SK-N-SH treated with all-trans-retinoic acid at 6 μM for 48 hours (cell line): ENCODE data around the gene TMEM174.

Source experiments
- ATAC-seq: fragments of 200-7000 bp; cut with Tn5 transposase; 3 replicates; pipeline ENCODE4 v1.9.1; 2020; ENCODE audit warnings: mild to moderate bottlenecking, moderate library complexity
- ARNTL ChIP-seq: fragments of 450-650 bp; formaldehyde crosslinking; IDR thresholded peaks from 2 replicates; pipeline ENCODE4 v1.5.0; 2020; ENCODE audit warnings: low read depth, mild to moderate bottlenecking, moderate library complexity, borderline replicate concordance
- BACH2 ChIP-seq: fragments of 250-450 bp; sonication (Bioruptor Pico); IDR thresholded peaks from 2 replicates; pipeline ENCODE4 v1.9.0; 2021; ENCODE audit warnings: mild to moderate bottlenecking, borderline replicate concordance
- CSDC2 ChIP-seq: fragments of 250-450 bp; sonication (Bioruptor Pico); IDR thresholded peaks from 2 replicates; pipeline ENCODE4 v1.5.0; 2020; ENCODE audit warnings: mild to moderate bottlenecking, moderate library complexity
- CSRNP3 ChIP-seq: fragments of 250-450 bp; sonication (Bioruptor Pico); IDR thresholded peaks from 2 replicates; pipeline ENCODE4 v1.5.1; 2021; ENCODE audit warnings: mild to moderate bottlenecking, moderate library complexity
- ESRRG ChIP-seq: fragments of 250-450 bp; sonication (Bioruptor Pico); IDR thresholded peaks from 2 replicates; pipeline ENCODE4 v1.6.1; 2021; ENCODE audit warnings: mild to moderate bottlenecking
- GLIS3 ChIP-seq: fragments of 250-450 bp; sonication (Bioruptor Pico); IDR thresholded peaks from 2 replicates; pipeline ENCODE4 v1.5.0; 2020; ENCODE audit warnings: mild to moderate bottlenecking, moderate library complexity
- ISL1 ChIP-seq: fragments of 250-450 bp; sonication (Bioruptor Pico); IDR thresholded peaks from 2 replicates; pipeline ENCODE4 v2.1.2; 2022; ENCODE audit warnings: mild to moderate bottlenecking, moderate library complexity
- OSR1 ChIP-seq: fragments of 250-450 bp; sonication (Bioruptor Pico); IDR thresholded peaks from 2 replicates; pipeline ENCODE4 v1.8.0; 2022; ENCODE audit warnings: moderate library complexity, mild to moderate bottlenecking, inconsistent platforms
- PATZ1 ChIP-seq: fragments of 250-450 bp; sonication (Bioruptor Pico); IDR thresholded peaks from 2 replicates; pipeline ENCODE4 v1.8.0; 2020; ENCODE audit warnings: mild to moderate bottlenecking, moderate library complexity, borderline replicate concordance
- RARB ChIP-seq: fragments of 250-450 bp; sonication (Bioruptor Pico); IDR thresholded peaks from 2 replicates; pipeline ENCODE4 v1.8.0; 2021; ENCODE audit warnings: mild to moderate bottlenecking, moderate library complexity
- TCF4 ChIP-seq: fragments of 250-450 bp; sonication (Bioruptor Pico); IDR thresholded peaks from 2 replicates; pipeline ENCODE4 v1.8.0; 2021; ENCODE audit warnings: mild to moderate bottlenecking, moderate library complexity, borderline replicate concordance
- TOX ChIP-seq: fragments of 250-450 bp; sonication (Bioruptor Pico); IDR thresholded peaks from 2 replicates; pipeline ENCODE4 v1.8.0; 2021; ENCODE audit warnings: mild to moderate bottlenecking, moderate library complexity, borderline replicate concordance
- TSHZ2 ChIP-seq: fragments of 250-450 bp; sonication (Bioruptor Pico); IDR thresholded peaks from 2 replicates; pipeline ENCODE4 v1.5.0; 2020; ENCODE audit warnings: mild to moderate bottlenecking, moderate library complexity
- ZC3H10 ChIP-seq: fragments of 250-450 bp; sonication (Bioruptor Pico); IDR thresholded peaks from 2 replicates; pipeline ENCODE4 v1.5.1; 2021; ENCODE audit warnings: mild to moderate bottlenecking, moderate library complexity
- ZFP3 ChIP-seq: fragments of 250-450 bp; sonication (Bioruptor Pico); IDR thresholded peaks from 2 replicates; pipeline ENCODE4 v1.5.0; 2020; ENCODE audit warnings: mild to moderate bottlenecking, moderate library complexity
- ZNF565 ChIP-seq: fragments of 450-650 bp; formaldehyde crosslinking; conservative IDR thresholded peaks from 2 replicates; pipeline ENCODE4 v1.5.0; 2020; ENCODE audit warnings: low read depth, mild to moderate bottlenecking, moderate library complexity
- ZNF70 ChIP-seq: fragments of 450-650 bp; formaldehyde crosslinking; IDR thresholded peaks from 2 replicates; pipeline ENCODE4 v1.5.0; 2020; ENCODE audit warnings: mild to moderate bottlenecking, moderate library complexity
- ZNF8 ChIP-seq: fragments of 450-650 bp; formaldehyde crosslinking; IDR thresholded peaks from 2 replicates; pipeline ENCODE4 v1.5.0; 2020; ENCODE audit warnings: mild to moderate bottlenecking, moderate library complexity

Gene TMEM174

GRCh38 chr5:73186976-73187375 is 14.0 kb downstream of the TMEM174 start:
- ATAC-seq: no peak
- TF ChIP-seq PATZ1 (CRISPR knock-in tag): no peak
- no peak for TF ChIP-seq TSHZ2 (CRISPR knock-in tag)
- no peak for TF ChIP-seq ZNF70 (CRISPR knock-in tag)
- no peak for TF ChIP-seq BACH2 (CRISPR knock-in tag)
- TF ChIP-seq ZNF8: no peak
- TF ChIP-seq ARNTL: no peak
- no peak for TF ChIP-seq CSDC2 (CRISPR knock-in tag)
- no peak for TF ChIP-seq RARB
- no peak for TF ChIP-seq ESRRG (CRISPR knock-in tag)
- no peak for TF ChIP-seq TCF4
- no peak for TF ChIP-seq ZFP3 (CRISPR knock-in tag)
- no peak for TF ChIP-seq OSR1 (CRISPR knock-in tag)
- no peak for TF ChIP-seq TOX (CRISPR knock-in tag)
- TF ChIP-seq ZNF565 (CRISPR knock-in tag): no peak

GRCh38 chr5:73188764-73189531 is 16.0 kb downstream of the TMEM174 start:
- peak; percentile 81 for ATAC-seq
- no peak for TF ChIP-seq ZC3H10
- no peak for TF ChIP-seq ARNTL
- TF ChIP-seq TSHZ2 (CRISPR knock-in tag): no peak
- no peak for TF ChIP-seq ZNF565 (CRISPR knock-in tag)
- TF ChIP-seq CSRNP3 (CRISPR knock-in tag): no peak
- TF ChIP-seq GLIS3 (CRISPR knock-in tag): no peak
- TF ChIP-seq ZNF8: no peak
- no peak for TF ChIP-seq BACH2 (CRISPR knock-in tag)
- TF ChIP-seq PATZ1 (CRISPR knock-in tag): no peak
- no peak for TF ChIP-seq ESRRG (CRISPR knock-in tag)
- no peak for TF ChIP-seq ZNF70 (CRISPR knock-in tag)
- no peak for TF ChIP-seq TOX (CRISPR knock-in tag)

- no peak for TF ChIP-seq OSR1 (CRISPR knock-in tag)
- no peak for TF ChIP-seq ZNF8
- no peak for TF ChIP-seq ZFP3 (CRISPR knock-in tag)
- no peak for TF ChIP-seq GLIS3 (CRISPR knock-in tag)
- no peak for TF ChIP-seq ISL1
- no peak for TF ChIP-seq PATZ1 (CRISPR knock-in tag)
- no peak for TF ChIP-seq ESRRG (CRISPR knock-in tag)
- peak; percentile 70 for ATAC-seq
Observed at GRCh38 chr5:73189871-73190376, 16.9 kb downstream of the TMEM174 start.
